Fibroblast of skin of left quadriceps (primary cell): ENCODE results near the gene CLEC16A.

Experiments
- DNase-seq, 2 experiments: peaks; one replicate each; pipeline ENCODE4 v3.0.0-alpha.2; 2013; ENCODE audit warnings: low read depth in 2 of 2

The CLEC16A gene

DNA sequence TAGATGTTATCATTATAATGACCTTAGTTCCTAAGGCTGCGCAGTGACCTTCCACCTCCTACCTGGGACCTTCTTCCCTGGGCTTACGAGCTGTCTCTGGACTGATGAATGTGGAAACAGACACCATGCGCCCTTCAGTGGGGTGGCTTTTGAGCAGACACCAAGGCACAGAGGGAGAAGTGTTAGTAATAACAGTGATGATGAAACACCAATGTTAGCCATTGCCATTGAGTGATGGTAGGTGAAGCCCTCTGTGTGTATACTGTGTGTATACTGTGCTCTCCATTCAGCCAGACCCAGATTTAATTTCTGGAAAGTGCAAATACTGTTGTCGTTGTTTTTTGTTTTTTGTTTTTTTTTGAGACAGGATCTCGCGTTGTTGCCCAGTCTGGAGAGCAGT, 44.5 kb downstream of the CLEC16A start:
- DNase-seq: no peak

DNA sequence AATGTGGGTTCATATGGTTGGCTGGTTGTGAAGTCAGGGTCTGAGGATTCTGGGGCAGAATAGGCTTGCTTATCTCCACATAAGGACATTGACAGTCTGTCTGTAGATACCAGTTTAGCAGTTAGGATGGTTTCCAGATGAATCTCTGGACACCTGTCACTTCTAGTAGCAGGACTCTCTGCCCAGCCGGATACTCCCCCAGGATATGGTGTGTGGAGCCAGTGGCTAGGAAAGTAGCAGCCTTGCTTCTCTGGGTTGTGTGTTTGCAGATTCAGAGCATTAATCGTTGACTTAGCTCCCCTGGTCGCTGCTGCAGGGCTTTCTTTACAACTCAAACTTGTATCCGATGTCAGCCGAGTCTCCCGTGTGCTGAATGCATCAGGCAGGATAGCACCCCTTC, 45.2 kb downstream of the CLEC16A start:
- no peak for DNase-seq

DNA sequence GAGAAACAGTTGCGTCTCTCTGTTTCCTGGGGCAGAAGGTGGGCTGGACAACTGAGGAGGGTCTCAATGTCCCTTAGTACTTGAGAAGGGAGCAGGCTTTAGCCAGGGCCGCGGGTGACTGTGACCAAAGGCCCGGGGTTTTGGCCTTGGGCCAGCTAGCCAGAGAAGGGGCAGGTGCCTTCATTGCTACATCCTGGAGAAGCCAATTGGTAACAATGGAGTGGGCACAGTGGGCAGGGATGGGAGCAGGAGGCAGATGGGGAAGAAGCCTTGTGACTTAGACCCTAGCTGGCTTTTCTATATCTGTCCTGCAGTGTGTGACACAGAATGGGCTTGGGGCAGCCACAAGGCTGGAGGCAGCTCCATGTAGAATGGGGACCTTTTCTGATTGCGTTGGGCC, 46.0 kb downstream of the CLEC16A start:
- DNase-seq: no peak

DNA sequence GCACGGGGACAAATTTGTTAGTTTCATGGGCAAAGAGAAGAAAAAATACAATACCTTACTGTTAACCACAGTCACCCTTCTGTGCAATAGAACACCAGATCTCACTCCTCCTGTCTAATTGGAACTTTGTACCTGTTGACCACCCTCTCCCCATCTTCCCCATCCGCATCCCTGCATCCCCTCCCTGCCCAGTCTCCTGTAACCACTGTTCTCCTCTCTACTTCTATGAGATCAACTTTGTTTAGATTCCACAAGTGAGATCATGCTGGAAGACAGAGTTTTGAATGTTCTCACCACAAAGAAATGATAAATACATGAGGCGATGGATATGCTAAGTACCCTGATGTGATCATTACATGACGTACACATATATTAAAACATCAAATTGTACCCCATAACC, 47.7 kb downstream of the CLEC16A start:
- DNase-seq: peak in 1 of 2 experiments; percentile 38

DNA sequence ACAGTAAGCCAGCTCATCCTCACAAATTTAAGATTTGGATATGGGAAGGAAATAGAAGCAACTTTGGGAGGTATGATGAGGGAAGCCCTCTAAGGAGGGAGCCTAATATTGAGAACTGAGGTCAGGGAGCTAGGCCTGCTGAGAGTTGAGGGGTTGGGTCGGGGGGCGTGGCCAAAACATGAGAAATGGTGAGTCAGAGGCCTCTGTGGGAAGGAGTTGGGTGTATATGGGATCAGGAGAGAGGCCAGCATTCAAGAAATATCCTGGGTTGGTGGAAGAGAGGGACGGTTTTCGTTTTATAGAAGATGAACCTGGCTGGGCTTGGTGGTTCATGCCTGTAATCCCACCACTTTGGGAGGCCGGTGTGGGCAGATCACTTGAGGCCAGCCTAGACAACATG, 48.4 kb downstream of the CLEC16A start:
- peak in 1 of 2 experiments; percentile 35 for DNase-seq

DNA sequence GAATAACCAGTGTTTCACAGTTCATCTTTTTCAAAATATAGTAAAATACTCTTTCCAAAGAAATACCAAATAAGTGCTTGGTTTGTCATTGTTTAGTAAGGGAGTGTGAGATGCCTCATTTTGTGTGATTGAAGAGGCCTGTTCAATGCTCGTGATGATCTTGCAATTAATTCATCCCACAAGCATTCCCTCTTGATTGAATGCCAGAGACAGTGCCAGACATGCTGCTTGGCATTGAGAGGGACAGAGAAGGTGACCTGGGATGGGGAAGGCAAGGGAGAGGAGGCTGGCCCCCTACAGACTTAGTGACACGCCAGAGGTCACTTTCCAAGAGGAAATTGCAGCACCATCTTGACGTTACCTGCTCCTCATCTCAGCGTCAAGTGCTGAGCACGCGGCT, 49.3 kb downstream of the CLEC16A start:
- no peak for DNase-seq

DNA sequence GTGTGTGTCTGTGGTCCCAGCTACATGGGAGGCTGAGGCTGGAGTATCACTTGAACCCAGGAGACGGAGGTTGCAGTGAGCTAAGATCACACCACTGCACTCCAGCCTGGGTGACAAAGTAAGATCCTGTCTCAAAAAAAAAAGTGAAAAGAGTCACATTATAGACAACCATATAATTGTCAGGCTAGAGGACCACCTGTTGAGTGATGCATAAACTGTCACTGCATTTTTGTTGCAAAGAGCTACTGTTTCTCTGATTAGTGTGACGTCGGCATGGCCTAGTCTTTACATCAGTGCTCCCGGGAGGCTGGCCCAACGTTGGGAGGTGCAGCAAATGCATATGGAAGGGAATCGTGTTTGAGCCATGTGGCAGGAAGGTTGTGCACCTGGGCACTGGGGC, 50.2 kb downstream of the CLEC16A start:
- no peak for DNase-seq

DNA sequence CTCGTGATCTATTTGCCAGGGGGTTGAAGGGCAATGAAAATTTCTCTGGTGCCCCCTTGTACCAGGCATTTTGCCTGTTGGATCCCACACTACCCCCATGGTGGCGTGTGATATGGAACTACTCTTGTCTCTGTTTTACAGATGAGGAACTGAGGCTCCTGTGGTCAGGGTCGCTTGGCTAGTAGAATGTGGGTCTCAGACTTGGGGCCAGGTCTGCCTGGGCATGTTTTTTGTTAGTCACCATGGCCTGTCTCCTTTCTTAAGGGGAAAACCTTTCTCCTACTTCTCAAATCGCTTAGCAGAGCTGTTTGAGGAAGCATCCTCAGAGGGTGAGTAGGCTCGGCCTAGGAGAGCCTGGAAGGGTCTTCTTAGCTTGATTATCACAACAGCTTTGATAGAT, 51.2 kb downstream of the CLEC16A start:
- no peak for DNase-seq

DNA sequence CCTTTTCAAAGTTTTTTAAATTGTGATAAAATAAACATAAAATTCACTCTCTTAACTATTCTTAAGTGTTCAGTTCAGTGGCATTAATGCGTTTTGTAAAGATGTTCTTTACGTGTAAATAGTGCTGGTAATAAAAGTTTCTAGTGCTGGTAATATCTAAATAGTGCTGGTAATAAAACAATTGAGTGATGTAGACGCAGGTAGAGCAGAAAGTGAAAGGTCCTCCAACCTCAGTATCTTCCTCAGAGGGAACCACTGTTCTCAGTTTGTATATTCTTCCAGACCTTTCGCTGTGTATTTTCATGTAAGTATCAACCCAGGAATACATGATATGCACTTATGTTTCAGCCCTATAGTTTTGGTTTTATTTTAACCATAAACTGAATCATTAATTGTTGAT, 53.1 kb downstream of the CLEC16A start:
- DNase-seq: no peak

DNA sequence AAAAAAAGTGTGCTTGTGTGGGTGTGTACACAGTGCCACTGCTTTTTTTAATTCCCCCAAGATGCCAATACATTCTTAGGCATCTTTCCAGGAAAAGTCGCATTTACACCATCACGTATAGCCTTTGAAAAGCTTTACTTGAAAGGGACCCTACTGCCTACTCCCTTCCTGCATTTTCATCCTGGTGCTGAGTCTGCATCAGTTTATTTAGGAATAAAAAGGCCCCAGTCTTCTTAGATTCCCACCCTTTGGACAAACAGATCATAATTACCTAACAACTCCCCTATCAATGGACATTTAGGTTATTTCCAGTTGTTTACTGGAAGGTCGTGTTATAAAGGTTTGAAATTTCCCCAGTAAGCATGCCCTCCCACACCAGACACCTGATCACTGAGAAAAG, 54.9 kb downstream of the CLEC16A start:
- no peak for DNase-seq

DNA sequence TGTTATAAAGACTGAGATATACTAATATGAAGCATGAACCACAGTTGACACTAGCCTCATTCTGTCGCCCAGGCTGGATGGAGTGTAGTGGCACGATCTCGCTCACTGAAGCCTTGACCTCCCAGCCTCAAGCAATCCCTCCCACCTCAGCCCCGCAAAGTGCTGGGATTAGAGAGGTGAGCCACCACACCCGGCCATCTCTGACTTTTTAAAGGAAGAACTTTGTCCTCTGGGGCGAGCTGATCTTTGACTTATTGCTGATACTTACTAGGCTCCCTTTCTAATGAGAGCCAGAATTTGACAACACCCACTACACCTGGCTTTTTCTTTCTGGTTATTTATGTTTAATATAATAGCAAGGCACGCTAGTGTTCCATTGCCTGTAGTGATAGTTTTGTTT, 57.2 kb downstream of the CLEC16A start:
- DNase-seq: no peak

DNA sequence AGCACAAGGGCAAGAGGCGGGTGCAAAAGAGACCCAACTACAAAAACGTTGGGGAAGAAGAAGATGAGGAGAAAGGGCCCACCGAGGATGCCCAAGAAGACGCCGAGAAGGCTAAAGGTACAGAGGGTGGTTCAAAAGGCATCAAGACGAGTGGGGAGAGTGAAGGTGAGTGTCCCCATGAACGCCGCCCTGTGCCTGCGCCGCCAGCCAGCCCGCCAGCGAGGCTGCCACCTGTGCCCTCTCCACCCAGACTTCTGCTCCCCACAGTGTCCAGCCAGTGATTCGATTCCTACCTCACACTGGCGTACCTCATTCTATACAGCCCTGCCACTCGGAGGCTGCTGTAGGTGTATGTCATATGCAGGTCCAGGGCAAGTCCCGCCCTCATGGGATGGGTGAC, 58.8 kb downstream of the CLEC16A start:
- DNase-seq: no peak

DNA sequence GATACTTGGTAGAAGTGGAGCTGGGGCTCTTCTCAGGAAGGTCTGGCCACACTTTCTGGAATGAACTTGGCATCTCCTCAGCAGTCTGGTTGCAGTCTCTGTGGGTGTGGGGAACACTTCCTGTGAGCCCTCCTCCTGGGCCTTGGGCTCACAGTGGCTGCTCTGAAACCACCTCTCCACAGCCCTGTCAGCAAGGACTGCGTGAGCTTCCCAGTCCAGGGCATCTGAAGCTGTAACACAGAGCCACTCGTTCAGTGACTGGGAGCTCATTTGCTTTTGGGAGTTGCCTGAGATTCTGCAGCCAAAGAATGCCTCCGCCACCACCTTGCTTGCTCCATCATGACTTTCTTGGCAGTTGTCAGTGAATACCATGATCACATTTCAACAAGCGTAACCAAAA, 60.0 kb downstream of the CLEC16A start:
- no peak for DNase-seq

DNA sequence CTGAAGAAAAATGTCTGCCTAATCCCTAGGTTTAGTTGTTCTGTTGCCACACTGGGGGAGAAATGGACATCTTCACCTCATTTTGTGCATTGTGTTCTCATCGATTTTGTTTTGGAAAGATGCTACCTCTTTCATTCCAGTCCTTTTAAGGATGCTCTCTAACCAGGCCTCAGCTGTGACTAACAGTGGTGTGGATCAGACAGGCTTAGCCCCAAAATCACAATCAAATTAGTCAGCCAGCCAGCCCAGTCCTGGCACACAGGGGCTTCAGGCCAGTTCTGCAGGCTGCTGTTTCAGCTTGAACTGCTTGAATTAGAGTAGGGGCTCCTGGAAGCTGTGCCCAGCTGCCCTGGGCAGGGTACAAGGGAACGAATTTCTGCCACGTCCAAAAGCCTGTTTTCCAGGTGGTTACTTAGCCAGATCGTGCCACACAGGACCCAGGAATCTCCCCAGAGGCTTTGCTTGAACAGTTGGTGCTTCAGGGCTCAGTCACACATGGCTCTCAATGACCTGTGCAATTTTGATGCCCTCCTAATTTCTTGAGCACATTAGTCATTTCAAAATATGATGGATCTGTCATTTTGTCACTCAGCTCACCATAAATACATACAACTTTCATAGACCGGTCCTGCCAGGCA, 60.7 kb downstream of the CLEC16A start:
- peak in 1 of 2 experiments; percentile 62 for DNase-seq

DNA sequence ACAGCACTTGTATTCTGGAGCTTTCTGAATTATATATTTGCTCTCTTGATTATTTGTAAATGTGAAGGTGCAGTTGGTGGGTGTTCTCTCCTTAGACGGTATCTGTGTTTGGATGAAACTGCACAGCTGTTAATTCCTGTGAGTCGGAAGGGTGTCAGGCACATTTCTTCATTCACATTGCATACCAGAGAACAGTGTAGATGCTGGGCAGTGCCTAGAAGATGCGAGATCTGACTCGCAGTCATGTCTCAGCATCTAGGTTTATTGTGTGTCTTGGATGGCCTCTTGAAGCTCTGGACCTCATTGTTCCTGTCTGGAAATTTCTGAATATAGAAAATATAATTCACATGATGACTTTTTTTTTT, 61.2 kb downstream of the CLEC16A start:
- DNase-seq: no peak

DNA sequence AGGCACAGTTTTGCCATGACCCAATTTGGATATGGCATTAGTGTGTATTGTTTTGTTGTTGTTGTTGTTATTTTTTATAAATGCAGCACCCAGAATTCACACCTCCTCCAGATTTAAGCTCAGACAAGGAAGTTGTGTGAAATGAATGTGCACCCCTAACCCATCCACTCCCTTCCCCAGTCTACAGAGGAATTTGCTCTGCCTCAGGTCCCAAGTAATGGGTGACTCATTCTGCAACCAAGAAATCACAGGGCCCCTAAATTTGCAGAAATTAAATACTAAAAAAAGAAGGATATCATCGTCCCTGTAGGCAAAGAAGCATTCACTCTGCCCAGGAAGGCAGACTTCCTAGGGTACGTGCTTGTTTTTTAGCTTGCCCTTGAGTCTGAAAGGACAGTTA, 62.3 kb downstream of the CLEC16A start:
- DNase-seq: no peak

DNA sequence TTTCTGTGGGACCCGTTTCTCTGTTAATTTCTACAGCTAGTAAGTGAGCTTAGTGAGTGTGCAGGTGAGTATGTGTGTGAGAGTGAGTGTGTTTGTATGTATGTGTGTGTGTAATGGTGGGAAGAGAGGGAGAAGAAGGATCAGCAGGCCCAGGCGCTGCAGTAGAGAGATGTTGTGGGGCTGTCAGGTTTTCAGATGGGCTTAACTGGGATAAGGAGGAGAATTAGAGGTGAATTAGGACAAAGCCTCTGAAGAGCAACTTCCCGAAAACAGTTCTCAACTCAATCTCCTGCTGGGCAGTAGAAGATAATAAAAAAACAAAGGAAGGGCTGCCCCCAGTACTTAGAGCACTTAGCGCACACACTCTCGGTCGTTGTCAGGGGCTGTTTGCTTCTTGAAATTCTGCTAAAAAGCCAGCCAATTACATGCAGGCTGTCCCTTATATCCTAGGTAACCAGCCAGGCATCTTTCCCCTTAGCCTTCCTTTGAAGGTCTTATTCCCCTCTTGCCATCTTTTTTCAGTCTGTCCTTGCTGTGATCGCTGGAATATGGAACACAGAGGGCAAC, 63.4 kb downstream of the CLEC16A start:
- DNase-seq: no peak

DNA sequence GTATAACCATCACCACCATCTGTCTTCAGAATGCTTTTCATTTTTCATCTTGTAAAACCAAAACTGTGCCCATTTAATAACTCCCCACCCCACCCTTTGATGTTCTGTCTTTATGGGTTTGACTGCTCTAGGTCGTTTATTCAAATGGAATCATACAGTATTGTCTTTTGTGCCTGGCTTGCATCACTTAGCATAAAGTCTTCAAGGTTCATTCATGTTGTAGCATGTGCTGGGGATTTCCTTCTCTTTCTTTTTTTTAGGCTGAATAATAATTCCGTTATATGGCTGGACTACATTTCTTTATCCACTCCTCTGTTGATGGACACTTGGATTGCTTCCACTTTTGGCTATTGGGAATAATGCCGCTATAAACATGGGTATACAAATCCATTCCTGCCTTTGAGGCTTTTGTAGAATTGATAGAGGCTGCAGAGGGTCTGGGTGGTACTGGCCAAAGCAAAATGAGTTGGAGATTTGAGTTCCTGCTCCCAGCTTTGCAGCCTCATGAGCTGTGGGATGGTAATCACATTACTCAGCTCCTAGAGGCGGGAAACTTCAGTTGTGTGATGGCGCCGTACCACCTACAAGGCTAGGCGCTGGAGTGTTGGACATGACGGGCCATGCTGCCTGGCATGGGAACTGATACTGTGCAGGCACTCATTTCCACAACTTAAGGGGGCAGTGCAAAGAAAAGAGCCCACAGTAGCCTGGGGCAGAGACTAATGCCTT, 64.8 kb downstream of the CLEC16A start:
- DNase-seq: no peak

DNA sequence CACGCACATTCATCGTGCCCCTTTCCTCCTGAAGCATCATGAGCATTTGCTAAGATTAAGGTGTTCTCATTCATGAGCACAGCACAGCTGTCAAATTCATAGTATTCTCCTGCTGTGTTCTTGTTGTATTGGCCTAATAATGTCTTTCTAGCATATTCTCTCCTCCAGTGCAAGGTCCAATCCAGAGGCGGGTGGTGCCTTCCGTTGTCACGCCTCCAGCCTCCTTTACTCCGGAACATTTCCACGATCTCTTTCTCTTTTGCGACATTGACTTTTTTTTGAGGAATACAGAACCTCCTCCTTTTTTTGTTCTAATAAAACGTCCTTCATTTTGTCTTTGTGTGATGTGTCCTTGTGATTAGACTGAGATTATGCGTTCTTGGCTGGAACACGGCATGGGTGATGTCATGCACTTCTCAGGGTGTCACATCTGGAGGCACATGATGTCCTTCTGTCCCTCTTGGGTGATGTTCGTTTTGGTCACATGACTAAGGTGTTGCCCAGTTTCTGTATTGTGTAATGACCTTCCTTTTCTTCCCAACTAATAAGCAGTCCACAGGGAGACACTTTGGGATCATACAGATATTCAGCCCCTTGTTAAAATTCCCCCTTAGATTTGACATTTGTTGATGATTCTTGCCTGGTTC, 66.3 kb downstream of the CLEC16A start:
- DNase-seq: no peak

DNA sequence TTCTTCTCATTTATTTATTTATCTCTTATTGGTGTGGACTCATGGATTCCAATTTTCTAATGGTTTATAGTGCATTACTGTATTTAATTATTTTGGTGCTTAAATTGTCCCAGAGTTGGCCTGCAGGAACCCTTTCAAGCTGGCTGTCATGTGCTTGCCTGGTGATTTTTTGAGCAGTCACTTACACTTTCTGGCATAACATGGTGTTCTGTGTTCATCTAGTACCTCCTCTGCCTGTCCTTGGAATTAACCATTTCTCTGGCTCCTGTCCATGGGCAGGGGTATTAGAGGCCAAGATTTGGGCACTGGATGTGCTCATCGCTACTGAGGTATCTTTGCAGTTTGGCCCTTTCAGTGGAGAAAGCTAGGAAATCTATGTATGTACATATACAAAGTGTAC, 67.0 kb downstream of the CLEC16A start:
- no peak for DNase-seq

DNA sequence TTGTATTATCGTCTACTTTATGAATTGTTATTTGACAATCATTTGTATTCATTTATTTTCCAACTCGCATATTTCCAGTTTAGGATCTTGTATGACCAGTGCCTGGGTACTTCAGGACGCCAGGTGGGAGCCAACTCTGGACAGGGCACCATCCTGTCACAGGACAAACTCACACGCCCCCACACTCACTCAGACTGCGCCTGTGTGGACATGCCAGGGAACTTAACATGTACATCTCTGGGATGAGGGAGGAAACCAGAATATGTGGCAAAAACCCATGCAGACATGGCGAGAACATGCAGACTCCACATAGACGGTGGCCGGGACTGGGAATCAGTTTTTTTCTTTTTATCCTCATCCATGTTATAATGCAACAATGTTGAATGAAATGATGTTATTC, 68.5 kb downstream of the CLEC16A start:
- DNase-seq: no peak

DNA sequence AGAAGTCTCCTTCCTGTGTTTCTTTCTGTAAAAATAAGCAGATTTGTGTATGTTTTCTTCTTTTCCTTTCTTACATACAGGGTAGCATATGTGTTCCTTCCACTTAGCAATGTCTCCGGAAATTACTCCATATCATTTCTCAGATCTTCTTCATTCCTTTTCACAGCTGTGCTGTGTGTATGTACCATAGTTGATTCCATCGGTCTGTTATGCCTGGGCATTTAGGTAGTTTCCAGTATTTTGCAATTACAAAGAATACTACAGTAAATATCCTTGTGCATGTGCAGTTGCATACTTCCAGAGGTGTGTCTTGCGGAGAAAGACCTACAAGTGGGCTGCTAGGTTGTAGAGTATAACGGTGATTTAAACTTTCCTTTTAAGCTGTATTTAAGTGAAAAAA, 69.8 kb downstream of the CLEC16A start:
- DNase-seq: no peak

DNA sequence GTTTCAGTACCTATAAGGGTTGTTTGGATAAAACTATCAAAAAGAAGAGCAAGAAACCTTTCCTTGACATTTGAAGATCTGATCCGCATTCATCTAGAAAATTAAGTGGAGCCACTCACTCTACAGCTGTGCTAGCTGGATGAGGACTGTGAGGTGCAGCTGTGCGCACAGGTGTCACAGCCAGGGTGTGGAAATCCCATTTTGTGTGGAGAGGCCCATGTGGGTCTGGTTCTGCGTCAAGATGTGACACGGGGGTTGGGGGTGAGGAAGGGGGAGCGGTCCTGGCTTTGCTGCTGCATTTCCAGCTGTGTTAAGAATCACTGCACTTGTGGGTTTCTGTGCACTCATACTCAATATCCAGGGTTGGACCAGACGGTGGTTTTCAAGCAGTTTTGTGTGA, 70.7 kb downstream of the CLEC16A start:
- no peak for DNase-seq
